ENCODE data around the gene SPOCK1.

DNA sequence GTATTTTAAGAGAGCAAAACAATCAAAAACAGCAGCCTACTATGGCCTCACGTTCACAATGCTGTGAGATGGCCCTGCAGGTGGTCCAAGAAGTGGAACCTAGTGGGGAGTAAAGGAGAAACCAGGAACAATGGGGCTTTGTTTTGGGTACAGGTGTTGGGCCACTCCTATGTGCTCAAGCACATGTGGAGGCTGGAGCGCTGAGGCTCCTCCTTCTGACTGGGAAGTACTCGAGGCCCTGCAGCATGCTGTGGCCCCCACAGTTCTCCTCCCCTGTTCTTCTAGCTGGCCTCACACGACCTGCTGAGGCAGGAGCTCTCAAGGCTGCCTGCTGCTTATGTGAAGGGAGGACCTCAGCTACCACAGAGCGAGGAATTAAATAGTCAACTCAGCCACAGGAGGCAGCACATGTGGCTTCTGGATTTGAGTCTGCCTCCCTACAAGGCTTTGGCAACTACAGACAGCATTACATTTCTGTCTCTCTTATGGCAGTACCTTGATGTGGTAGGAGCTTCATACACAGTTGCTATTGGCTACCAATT lies 482.3 kb downstream of the SPOCK1 start:
- TF ChIP-seq, protein P1, sequence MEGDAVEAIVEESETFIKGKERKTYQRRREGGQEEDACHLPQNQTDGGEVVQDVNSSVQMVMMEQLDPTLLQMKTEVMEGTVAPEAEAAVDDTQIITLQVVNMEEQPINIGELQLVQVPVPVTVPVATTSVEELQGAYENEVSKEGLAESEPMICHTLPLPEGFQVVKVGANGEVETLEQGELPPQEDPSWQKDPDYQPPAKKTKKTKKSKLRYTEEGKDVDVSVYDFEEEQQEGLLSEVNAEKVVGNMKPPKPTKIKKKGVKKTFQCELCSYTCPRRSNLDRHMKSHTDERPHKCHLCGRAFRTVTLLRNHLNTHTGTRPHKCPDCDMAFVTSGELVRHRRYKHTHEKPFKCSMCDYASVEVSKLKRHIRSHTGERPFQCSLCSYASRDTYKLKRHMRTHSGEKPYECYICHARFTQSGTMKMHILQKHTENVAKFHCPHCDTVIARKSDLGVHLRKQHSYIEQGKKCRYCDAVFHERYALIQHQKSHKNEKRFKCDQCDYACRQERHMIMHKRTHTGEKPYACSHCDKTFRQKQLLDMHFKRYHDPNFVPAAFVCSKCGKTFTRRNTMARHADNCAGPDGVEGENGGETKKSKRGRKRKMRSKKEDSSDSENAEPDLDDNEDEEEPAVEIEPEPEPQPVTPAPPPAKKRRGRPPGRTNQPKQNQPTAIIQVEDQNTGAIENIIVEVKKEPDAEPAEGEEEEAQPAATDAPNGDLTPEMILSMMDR (IDR thresholded peaks at IDR 0.05; ENCODE audit: insufficient read depth, low read length), result no peak
- no peak for TF ChIP-seq POLR2AphosphoS5 (IDR thresholded peaks at IDR 0.05; ENCODE audit: low read depth)
- TF ChIP-seq, protein P2, sequence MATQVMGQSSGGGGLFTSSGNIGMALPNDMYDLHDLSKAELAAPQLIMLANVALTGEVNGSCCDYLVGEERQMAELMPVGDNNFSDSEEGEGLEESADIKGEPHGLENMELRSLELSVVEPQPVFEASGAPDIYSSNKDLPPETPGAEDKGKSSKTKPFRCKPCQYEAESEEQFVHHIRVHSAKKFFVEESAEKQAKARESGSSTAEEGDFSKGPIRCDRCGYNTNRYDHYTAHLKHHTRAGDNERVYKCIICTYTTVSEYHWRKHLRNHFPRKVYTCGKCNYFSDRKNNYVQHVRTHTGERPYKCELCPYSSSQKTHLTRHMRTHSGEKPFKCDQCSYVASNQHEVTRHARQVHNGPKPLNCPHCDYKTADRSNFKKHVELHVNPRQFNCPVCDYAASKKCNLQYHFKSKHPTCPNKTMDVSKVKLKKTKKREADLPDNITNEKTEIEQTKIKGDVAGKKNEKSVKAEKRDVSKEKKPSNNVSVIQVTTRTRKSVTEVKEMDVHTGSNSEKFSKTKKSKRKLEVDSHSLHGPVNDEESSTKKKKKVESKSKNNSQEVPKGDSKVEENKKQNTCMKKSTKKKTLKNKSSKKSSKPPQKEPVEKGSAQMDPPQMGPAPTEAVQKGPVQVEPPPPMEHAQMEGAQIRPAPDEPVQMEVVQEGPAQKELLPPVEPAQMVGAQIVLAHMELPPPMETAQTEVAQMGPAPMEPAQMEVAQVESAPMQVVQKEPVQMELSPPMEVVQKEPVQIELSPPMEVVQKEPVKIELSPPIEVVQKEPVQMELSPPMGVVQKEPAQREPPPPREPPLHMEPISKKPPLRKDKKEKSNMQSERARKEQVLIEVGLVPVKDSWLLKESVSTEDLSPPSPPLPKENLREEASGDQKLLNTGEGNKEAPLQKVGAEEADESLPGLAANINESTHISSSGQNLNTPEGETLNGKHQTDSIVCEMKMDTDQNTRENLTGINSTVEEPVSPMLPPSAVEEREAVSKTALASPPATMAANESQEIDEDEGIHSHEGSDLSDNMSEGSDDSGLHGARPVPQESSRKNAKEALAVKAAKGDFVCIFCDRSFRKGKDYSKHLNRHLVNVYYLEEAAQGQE (IDR thresholded peaks at IDR 0.05; ENCODE audit: insufficient replicate concordance, low read depth), result no peak

Measured in HL-60 (cell line).